CMK (cell line): Measurements from ENCODE around the gene GPRC5C.
"Not testable (repeated sequence)": the region's sequence is repeated elsewhere in the genome, so short reads cannot be mapped to it uniquely, and the experiment has no call there.

Experiments used
- DNase-seq: peaks from one replicate; pipeline ENCODE4 v3.0.0-alpha.2; 2010; ENCODE audit warnings: low read depth

GPRC5C gene

GRCh38 chr17:74405311-74405710, 26.6 kb upstream of the GPRC5C start:
- not testable (repeated sequence) for DNase-seq

- no peak for DNase-seq
These were observed 24.5 kb upstream of the GPRC5C start for GRCh38 chr17:74407384-74407783.

- no peak for DNase-seq
These were observed 23.6 kb upstream of the GPRC5C start for GRCh38 chr17:74408262-74408661.

DNA sequence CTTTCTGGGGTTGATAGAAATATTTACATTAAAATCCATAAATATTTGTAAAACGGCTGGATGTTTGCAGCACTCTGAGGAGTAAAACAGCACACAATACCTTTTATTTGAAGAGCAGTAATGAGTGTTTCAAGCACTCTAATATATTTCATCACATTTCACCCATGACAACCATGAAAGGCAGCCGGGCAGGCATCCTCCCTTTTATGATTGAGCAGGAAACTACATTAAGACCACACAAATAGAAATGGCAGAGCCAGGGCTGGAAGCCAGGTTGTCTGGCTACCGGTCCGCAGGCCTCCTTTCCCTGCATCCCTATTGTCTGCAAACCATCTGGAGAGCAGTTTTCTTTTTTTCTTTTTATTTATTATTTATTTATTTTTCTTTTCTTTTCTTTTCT, 23.1 kb upstream of the GPRC5C start:
- DNase-seq: no peak

- DNase-seq: no peak
These were observed 21.9 kb upstream of the GPRC5C start for GRCh38 chr17:74410001-74410443.

- no peak for DNase-seq
These were observed 19.3 kb upstream of the GPRC5C start for GRCh38 chr17:74412581-74412980.

DNA sequence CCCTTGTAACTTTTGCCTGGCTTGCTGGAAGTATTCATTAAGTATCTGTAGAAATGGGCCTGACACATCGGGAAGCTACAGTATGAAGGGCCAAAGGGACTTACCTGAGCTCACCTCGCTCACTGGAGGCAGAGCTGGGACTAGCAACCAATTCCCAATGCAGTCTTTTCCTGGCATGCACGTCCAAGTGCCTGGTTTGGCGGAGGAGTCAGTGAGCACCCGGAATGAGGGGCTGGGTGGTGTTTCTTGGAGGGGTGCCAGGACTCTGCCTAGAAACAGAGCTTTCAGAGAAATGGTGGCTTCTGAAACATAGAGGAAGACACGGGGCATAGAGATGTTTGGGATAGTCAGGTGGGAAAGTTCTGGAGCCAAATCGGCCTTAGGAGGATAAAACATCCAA, 18.4 kb upstream of the GPRC5C start:
- DNase-seq: no peak

DNA sequence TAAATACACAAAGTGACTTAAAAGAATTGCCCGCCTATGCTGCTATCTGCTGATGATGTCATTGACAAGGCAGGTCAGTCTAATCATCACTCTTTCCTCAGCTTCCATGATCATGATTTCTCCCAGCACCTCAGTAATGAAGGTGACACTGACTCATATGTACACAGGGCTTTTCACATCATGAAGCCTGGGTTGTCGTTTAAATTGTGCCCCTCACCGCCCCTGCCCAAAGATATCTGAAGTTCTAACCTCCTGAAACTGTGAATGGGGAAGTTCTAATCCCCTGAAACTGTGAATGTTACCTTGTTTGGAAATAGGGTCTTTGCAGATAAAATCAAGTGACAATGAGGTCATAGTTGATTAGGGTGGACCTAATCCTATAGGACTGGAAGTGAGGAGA, 17.4 kb upstream of the GPRC5C start:
- no peak for DNase-seq

DNA sequence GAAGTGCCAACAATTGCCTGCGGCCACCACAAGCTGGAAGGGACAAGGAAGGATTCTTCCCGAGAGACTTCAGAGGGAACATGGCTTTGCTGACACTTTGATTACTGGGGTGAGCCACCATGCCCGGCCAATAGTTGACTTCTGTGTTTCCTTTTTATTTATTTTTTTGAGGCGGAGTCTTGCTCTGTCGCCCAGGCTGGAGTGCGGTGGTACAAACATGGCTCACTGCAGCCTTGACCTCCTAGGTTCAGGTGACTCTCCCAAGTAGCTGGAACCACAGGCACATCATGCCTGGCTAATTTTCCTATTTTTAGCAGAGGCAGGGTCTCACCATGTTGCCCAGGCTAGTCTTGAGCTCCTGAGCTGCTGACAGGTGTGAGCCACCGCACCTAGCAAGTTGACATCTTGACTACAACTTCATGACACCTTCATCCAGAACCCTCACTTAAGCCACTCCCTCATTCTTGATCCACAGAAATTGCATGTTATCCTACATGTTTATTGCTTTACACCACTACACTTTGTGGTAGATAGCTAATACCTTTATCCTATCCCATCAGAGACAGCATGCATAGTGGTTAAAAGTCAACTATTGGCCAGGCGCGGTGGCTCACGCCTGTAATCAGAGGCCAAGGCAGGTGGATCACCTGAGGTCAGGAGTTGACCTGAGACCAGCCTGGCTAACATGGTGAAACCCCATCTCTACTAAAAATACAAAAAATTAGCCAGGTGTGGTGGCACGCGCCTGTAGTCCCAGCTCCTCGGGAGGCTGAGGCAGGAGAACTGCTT, 16.1 kb upstream of the GPRC5C start:
- DNase-seq: no peak

- DNase-seq: no peak
These were observed 14.5 kb upstream of the GPRC5C start for GRCh38 chr17:74417178-74418045.

DNA sequence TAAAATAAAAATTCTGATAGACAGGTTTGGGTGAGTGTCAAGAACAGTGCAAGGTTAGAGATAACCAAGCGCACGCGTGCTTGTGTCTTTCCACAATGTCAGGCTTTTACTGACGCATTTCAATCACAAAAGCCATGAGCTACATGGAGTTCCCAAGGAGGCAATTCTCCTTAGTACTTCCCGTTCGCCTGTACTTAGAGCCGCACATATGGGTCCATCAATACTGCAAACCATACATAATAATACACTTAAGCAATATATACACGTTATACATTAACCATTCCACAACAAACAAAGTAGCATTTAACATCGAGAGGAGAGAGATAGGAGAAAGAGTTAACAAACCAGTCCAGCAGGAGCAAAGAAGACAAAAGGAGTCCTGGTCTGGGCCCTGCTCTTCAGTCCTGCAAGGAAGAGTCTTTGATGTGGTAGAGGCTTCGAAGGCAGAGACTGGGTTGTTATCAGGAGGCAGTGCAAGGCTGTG, 11.9 kb upstream of the GPRC5C start:
- no peak for DNase-seq

DNA sequence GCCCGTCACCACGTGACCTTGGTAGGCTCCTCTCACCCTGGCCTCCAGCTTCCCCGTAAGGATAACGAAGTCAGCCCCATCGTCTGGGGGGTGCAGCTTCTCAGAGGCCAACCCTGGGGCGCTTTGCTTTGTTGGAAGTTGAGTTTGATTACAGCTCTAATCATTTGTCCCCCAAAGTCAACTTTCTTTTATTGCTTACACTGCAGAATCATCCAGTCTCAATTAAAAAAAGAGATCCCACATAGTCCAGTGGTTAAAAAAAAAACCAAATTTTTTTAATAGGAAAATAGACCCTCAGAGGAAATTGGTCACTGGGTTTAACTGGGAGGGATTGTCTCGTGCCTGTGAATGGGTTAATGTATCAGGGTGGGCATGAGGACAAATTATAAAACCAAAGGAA, 7.8 kb upstream of the GPRC5C start:
- DNase-seq: no peak

DNA sequence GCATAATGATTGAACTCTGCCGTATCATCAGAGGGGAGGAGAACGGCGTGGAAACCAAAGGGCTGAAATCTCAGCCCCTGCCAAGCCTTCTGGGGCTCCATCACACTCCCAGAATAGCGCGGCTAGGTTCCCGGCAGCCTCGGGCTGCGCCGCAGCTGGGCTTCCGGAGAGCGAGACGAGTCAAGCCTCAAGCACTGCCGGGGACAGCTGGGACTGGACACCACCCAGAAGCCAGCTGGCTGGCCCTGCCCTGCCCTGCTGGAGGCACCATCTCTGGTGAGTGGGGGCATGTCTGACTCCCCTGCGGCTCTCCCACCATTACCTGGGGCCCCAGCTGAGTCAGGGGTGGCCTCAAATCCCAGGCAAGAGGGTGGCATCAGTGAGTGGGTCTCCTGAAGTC, 7.2 kb upstream of the GPRC5C start:
- no peak for DNase-seq

- no peak for DNase-seq
These were observed 5.3 kb upstream of the GPRC5C start for GRCh38 chr17:74426551-74427047.

GRCh38 chr17:74427048-74427762, 4.7 kb upstream of the GPRC5C start:
- no peak for DNase-seq

- no peak for DNase-seq
These were observed 4.1 kb upstream of the GPRC5C start for GRCh38 chr17:74427763-74428153.

- DNase-seq: no peak
These were observed 2.1 kb upstream of the GPRC5C start for GRCh38 chr17:74429604-74430384.

DNA sequence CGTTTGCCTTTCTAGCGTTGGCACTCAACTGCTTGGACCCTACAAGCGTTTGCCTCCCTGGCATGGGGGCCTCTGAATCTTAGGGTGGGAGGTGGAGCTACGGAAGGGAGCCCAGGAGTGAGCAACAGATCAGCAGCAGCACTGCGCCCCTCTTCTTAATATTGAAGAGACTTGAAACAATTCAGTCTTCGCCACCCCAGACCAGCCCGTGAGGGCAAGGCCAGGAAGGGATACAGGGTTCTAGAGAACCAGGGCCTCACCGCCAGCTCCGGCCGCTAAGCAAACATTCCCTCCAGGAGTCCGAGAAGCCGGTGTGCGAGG, 1.5 kb upstream of the GPRC5C start:
- DNase-seq: no peak

- no peak for DNase-seq
These were observed 951 bp upstream of the GPRC5C start for GRCh38 chr17:74430706-74431567.

- no peak for DNase-seq
These were observed 469 bp downstream of the GPRC5C start for GRCh38 chr17:74432424-74432690.
